PC-9 (cell line): ENCODE measurements around the gene OR6C68.

Experiments
- CTCF ChIP-seq: fragments of 200-600 bp; sonication (generic); conservative IDR thresholded peaks from 2 replicates; pipeline ENCODE4 v1.6.1; 2017; ENCODE audit warnings: mixed run types, antibody characterized with exemption, mild to moderate bottlenecking, moderate library complexity
- EZH2 ChIP-seq: fragments of 200-600 bp; sonication (generic); IDR thresholded peaks from 2 replicates; pipeline ENCODE4 v1.8.0; 2017; ENCODE audit warnings: antibody characterized with exemption, low read depth

- TF ChIP-seq CTCF: no peak
- TF ChIP-seq EZH2: no peak
Observed at GRCh38 chr12:55495490-55495889, 3.3 kb downstream of the OR6C68 start.
